ENCODE measurements around the gene OR5M11. TPM values are rescaled to one million over a fixed set of nuclear protein-coding genes. Genes with fewer than 3 reads are reported as not detected.

Gene OR5M11
- polyA plus RNA-seq, 1 donor (not counting 4 experiments of a cell fraction or from before 2014, with no cell fraction given): not detected

DNA sequence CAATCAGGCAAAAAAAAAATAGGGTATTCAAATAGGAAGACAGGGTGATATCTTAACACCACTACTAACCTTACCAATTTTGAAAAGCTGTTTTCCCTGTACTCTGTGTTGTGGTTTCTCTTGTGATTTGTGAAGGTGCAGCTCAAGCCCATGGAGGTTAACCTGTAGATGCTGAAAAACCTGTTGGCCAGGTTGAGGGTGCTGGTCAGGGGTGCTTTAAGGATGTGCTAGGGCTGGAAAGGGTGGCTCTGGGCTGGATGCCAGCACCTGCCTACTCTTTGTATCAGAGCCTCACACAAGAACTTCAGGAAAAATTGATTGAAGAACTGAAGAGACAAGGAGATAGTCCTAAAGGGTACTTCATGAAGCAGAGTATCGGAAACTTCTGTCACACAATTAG lies 33.6 kb downstream of the OR5M11 start:
- Histone ChIP-seq H3K79me2 (ENCODE audit: control insufficient read depth, insufficient read depth, low read length) (no peaks in the 10 kb centered on the region), H3K9ac (ENCODE audit: control insufficient read depth, extremely low read depth, insufficient read depth, low read length) (no peak overlapping the region), H3K4me2 (ENCODE audit: control insufficient read depth, extremely low read depth, insufficient read depth, low read depth, low read length) (no peak overlapping the region), H3K27ac (ENCODE audit: control insufficient read depth, insufficient read depth, low read length) (no peak overlapping the region), H3K36me3 (ENCODE audit: control insufficient read depth in 2 of 2, extremely low read depth in 1 of 2, insufficient read depth in 2 of 2, low read length in 2 of 2) (no peaks in the 10 kb centered on the region), H3K4me1 (ENCODE audit: control insufficient read depth, extremely low read depth, insufficient read depth, low read length) (no peaks in the 10 kb centered on the region), H3K9me1 (ENCODE audit: control insufficient read depth, extremely low read depth, insufficient read depth, low read length) (no peaks in the 10 kb centered on the region), H3K9me3 (ENCODE audit: control insufficient read depth, low read depth, low read length) (no peaks in the 10 kb centered on the region), H2AFZ (ENCODE audit: control insufficient read depth, low read length) (no peak overlapping the region), H3K27me3 (ENCODE audit: control insufficient read depth, extremely low read depth, insufficient read depth, low read length) (no peaks in the 10 kb centered on the region), H4K20me1 (ENCODE audit: control insufficient read depth, extremely low read depth, insufficient read depth, low read length) (no peaks in the 10 kb centered on the region), H3K4me3 (ENCODE audit: control insufficient read depth in 2 of 3, extremely low read depth in 1 of 3, insufficient read depth in 2 of 3, low read depth in 1 of 3, low read length in 3 of 3) (no peak overlapping the region)
- no peak for DNase-seq (ENCODE audit: low read depth, low spot score)
- TF ChIP-seq, protein P1, sequence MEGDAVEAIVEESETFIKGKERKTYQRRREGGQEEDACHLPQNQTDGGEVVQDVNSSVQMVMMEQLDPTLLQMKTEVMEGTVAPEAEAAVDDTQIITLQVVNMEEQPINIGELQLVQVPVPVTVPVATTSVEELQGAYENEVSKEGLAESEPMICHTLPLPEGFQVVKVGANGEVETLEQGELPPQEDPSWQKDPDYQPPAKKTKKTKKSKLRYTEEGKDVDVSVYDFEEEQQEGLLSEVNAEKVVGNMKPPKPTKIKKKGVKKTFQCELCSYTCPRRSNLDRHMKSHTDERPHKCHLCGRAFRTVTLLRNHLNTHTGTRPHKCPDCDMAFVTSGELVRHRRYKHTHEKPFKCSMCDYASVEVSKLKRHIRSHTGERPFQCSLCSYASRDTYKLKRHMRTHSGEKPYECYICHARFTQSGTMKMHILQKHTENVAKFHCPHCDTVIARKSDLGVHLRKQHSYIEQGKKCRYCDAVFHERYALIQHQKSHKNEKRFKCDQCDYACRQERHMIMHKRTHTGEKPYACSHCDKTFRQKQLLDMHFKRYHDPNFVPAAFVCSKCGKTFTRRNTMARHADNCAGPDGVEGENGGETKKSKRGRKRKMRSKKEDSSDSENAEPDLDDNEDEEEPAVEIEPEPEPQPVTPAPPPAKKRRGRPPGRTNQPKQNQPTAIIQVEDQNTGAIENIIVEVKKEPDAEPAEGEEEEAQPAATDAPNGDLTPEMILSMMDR (optimal IDR thresholded peaks at IDR 0.05 in 1 of 3, IDR thresholded peaks at IDR 0.05 in 1 of 3, conservative IDR thresholded peaks at IDR 0.05 in 1 of 3; ENCODE audit: extremely low read depth in 1 of 3, insufficient read depth in 2 of 3, low read length in 3 of 3): no peak
- TF ChIP-seq EZH2 (IDR thresholded peaks at IDR 0.05; ENCODE audit: low read length): no peak
- dilution Hi-C loops (cut with MboI; ENCODE audit: extremely low pct_ligation_motif_present, low sequenced_read_pairs): no loop called here
- FAIRE-seq: no peak

DNA sequence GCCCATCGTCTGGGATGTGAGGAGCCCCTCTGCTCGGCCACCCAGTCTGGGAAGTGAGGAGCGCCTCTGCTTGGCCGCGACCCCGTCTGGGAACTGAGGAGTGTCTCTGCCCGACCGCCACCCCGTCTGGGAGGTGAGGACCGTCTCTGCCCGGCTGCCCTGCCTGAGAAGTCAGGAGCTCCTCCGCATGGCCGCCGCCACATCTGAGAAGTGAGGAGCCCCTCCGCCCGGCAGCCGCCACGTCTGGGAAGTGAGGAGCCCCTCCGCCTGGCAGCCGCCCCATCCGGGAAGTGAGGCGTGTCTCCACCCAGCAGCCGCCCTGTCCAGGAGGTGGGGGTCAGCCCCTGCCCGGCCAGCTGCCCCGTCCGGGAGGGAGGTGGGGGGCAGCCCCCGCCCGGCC lies 46.0 kb downstream of the OR5M11 start:
- Histone ChIP-seq H3K4me2 (ENCODE audit: control insufficient read depth, extremely low read depth, insufficient read depth, low read depth, low read length) (no peak overlapping the region), H3K9ac (ENCODE audit: control insufficient read depth, extremely low read depth, insufficient read depth, low read length) (no peak overlapping the region), H4K20me1 (ENCODE audit: control insufficient read depth, extremely low read depth, insufficient read depth, low read length) (no peaks in the 10 kb centered on the region), H3K27me3 (ENCODE audit: control insufficient read depth, extremely low read depth, insufficient read depth, low read length) (no peaks in the 10 kb centered on the region), H2AFZ (ENCODE audit: control insufficient read depth, low read length) (no peak overlapping the region), H3K4me3 (ENCODE audit: control insufficient read depth in 2 of 3, extremely low read depth in 1 of 3, insufficient read depth in 2 of 3, low read depth in 1 of 3, low read length in 3 of 3) (no peak overlapping the region), H3K27ac (ENCODE audit: control insufficient read depth, insufficient read depth, low read length) (no peak overlapping the region), H3K4me1 (ENCODE audit: control insufficient read depth, extremely low read depth, insufficient read depth, low read length) (no peaks in the 10 kb centered on the region), H3K9me3 (ENCODE audit: control insufficient read depth, low read depth, low read length) (no peaks in the 10 kb centered on the region), H3K79me2 (ENCODE audit: control insufficient read depth, insufficient read depth, low read length) (no peaks in the 10 kb centered on the region), H3K36me3 (ENCODE audit: control insufficient read depth in 2 of 2, extremely low read depth in 1 of 2, insufficient read depth in 2 of 2, low read length in 2 of 2) (no peaks in the 10 kb centered on the region), H3K9me1 (ENCODE audit: control insufficient read depth, extremely low read depth, insufficient read depth, low read length) (no peaks in the 10 kb centered on the region)
- TF ChIP-seq, protein P1 (optimal IDR thresholded peaks at IDR 0.05 in 1 of 3, IDR thresholded peaks at IDR 0.05 in 1 of 3, conservative IDR thresholded peaks at IDR 0.05 in 1 of 3; ENCODE audit: extremely low read depth in 1 of 3, insufficient read depth in 2 of 3, low read length in 3 of 3): no peak
- no peak for TF ChIP-seq EZH2 (IDR thresholded peaks at IDR 0.05; ENCODE audit: low read length)
- DNase-seq (ENCODE audit: low read depth, low spot score): no peak
- no peak for FAIRE-seq
- dilution Hi-C loops (cut with MboI; ENCODE audit: extremely low pct_ligation_motif_present, low sequenced_read_pairs): no loop called here
